NOMO-1 treated with dmso at 0.1 percent for 144 hours (cell line): ENCODE measurements around the gene DCLK3.
A peak's percentile ranks its signal among the peaks of the same experiment; 100 is the strongest.

Experiments
- DNase-seq: peaks from one replicate; lab custom pipeline; 2025; ENCODE audit not compliant: unreplicated experiment; lab: John Stamatoyannopoulos, UW

Gene DCLK3, protein sequence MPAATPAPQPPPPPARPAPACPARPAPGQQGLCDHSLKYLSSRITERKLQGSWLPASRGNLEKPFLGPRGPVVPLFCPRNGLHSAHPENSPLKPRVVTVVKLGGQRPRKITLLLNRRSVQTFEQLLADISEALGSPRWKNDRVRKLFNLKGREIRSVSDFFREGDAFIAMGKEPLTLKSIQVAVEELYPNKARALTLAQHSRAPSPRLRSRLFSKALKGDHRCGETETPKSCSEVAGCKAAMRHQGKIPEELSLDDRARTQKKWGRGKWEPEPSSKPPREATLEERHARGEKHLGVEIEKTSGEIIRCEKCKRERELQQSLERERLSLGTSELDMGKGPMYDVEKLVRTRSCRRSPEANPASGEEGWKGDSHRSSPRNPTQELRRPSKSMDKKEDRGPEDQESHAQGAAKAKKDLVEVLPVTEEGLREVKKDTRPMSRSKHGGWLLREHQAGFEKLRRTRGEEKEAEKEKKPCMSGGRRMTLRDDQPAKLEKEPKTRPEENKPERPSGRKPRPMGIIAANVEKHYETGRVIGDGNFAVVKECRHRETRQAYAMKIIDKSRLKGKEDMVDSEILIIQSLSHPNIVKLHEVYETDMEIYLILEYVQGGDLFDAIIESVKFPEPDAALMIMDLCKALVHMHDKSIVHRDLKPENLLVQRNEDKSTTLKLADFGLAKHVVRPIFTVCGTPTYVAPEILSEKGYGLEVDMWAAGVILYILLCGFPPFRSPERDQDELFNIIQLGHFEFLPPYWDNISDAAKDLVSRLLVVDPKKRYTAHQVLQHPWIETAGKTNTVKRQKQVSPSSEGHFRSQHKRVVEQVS

DNA sequence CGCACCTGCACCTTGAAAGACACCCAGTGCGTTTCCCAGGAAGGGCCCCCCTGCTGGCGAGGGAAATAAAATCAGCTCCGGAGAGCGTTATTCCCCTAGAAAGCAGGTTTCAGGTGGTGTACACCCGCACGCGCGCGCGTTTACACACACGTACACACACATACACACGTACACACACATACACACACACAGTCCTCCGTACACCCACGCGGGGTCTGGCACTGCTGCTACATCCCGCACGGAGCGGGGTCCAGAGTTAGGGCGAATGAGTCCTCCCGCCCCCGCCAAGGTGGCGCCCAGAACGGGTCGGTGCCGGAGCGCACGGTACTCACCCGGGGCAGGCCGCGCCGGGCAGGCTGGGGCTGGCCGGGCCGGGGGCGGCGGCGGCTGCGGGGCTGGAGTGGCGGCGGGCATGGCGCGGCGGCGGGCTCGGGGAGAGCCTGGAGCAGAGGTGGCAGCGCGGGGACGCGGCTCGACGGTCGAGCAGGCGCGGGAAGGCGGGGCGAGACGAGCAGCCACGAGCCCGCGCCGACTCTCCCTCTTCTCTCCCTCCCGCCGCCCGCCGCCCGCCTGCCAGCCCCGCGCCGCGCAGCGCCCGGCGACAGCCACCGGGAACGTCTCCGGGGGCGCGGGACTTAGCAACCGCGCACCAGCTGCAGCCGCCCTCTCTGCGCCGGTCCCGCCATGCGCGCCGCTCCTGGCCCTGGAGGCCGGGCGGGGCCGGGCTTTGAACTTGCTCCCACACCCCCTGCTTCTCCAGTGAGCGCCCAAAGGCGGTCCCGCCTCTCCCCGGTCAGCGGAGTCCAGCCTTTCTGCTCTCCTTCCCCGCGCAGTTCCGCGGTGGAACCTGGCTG is at the start of gene DCLK3:
DCLK3 (minus strand) TSS at position 704 of the 854 bp plus-strand sequence; CDS start at position 414, 290 bp downstream.
- DNase-seq = no peak

GRCh38 chr3:36813305-36813704 is 49.0 kb upstream of the DCLK3 start:
- no peak for DNase-seq

DNA sequence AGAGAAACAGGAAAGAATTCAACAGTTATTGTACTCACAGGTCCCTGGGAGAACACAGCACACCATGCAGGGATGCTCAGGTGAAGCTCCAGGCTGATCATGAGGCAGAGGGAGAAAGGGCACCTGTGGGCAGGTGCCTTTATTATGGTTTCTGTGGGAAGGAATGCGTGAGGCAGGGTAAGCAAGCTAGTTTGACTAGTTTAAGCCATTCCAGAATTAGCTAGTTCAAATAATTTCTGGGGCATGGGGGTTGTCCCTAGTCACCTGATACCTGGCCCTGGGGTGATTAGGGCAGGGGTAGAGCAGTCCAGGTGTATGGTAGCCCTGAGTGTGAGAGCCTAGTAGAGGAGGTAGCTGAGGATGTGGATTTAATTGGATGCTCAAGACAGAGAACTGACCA is 47.9 kb upstream of the DCLK3 start:
- DNase-seq = no peak

- DNase-seq = no peak
These were observed 47.4 kb upstream of the DCLK3 start for GRCh38 chr3:36811768-36812167.

GRCh38 chr3:36804295-36805055 is 40.1 kb upstream of the DCLK3 start:
- no peak for DNase-seq

DNA sequence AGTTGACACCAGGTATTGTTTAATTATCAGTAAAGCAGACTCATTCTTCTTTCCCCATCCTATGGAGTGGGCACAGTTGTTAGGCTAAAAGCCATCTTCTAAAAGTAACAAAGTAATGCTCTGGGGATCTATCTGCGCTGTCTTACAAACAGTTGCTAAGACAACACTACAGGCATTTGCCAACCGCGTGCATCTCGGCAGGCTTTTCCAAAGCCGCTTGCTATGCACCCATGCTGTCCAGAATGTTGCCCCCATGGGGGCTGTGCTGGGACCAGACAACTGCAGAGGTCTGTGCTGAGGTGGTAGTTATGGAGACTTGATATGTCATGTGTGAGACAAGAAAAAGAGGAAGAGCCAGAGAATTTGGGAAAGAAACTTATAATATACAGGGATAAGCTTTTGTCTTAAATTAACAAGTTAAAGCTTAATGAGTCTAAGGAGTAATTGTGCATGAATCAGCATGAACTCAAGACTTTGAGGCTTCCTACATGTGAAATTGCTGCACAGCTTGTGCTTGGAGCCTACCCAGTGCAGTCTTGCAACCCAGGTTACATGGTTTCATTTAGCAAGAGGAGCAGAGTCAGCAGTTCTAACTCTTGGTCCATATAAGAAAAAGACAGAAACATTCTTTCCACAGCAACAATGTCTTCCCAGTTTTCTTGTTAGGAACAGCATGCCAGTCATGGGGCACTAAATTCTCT is 38.9 kb upstream of the DCLK3 start:
- DNase-seq = no peak

- no peak for DNase-seq
These were observed 36.3 kb upstream of the DCLK3 start for GRCh38 chr3:36800533-36801116.

DNA sequence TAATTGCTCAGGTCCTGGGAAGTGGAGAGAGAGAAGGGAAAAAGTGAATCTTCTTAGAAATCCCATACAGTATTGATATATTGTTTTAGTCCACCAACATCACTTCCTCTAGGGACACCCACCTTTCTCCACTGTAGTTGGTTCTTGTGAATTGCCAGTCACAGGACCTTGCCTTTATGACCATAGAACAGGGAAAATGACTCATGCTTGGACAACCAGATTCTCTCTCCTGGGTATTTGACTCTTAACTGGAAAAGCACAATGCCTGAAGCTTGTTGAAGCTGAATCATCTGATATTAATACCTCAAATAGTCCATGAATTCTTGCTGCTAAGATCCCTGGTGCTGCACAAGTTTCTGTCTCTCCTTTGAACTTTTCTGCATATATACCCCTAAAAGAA is 32.5 kb upstream of the DCLK3 start:
- no peak for DNase-seq

GRCh38 chr3:36796161-36796560 is 31.8 kb upstream of the DCLK3 start:
- no peak for DNase-seq

DNA sequence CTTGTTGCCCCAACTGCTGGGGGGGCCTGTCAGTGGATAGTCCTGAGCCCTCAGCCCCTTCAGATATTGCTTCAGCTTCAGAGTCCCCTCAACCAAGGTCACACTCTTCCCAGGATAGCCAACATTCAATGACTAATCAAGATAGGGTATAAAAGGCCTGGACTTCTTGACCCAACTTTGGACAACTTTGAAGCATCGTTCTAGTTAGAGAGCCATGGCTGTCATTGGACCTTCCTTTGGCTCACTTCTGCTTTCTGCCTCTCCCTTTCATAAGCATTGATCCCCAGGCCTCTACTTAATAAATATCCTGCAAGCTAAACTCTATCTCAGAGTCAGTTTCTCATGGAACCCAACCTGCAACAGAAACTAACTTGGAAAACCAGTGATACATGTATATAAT is 31.3 kb upstream of the DCLK3 start:
- no peak for DNase-seq

- no peak for DNase-seq
These were observed 28.0 kb upstream of the DCLK3 start for GRCh38 chr3:36792342-36792741.

- no peak for DNase-seq
These were observed 26.4 kb upstream of the DCLK3 start for GRCh38 chr3:36790765-36791164.

DNA sequence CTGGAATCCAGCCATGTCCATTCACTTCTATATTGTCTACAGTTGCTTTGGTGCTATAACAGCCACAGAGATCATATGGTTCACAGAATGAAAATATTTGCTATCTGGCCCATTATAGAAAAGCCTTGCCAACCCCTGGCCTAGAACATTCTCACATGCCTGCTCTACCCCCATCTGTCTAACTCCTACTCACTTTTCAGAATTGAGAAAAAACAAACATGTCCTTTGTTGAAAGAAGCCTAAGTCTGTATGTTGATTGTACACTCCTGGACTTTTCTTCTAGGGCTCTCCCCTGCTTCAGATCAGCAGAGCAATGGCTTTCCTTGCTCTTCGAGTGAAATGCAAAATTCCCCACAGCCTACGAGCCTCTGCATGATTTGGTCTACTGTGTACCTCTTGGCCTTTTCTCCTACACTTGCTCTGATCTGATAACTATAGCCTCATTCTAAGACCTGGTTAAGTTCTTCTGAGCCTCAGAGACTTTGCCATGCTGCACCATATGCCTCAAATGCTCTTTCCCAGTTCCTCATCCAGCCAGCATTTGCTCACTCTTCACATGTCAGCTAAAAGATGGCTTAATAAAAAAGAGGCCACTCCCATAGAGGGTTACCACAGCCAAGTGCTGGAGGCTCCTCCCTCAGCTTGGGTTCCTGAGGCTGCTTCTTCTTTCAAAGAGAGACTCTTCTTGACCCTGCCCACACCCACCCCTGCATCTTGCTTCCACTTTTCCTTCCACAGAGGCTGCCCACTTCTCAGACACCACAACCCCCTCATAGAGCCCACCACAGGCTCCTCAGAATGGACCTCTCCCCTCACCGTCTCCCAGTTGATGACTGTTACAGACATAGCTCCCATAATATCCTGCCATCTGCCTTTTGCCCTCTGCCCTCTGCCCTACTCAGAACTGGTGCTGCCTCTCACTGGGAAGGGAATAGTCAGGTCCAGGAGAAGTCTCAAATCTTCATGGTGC is 22.9 kb upstream of the DCLK3 start:
- peak; percentile 74 for DNase-seq

GRCh38 chr3:36784138-36784635 is 19.8 kb upstream of the DCLK3 start:
- no peak for DNase-seq

DNA sequence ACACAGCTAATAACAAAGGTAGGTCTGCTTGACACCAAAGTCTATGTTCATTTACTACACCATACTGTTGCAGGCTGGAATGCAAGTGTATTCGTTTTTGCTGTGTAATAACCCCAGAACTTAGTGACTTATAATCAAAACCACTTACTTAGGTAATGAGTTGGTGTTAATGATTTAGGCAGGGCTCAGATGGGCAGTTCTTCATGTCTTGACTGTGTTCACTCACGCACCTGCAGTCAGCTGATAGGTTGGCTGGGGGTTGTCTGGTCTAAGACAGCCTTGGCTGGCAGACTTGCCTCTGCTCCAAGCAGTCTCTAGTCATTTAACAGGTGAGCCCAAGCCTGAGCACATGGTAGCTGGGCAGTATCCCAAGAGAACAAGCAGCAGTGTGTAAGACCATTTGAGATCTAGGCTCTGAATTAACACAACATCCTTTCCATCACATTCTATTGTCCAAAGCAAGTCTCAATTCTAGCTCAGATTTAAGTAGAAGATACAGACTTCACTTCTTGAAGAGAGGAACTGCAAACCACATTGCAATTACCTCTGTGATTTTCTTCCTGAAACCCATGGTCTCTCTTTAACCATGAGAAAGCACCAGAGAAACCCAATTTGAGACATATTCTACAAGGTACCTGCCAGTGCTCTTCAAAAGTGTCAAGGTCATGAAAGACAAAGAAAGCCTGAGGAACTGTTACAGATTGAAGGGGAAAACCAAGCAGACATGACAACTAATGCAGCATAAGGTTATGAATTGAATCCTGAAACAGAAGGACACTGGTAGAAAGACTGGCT is 13.3 kb upstream of the DCLK3 start:
- DNase-seq = no peak

- DNase-seq = peak; percentile 18
These were observed 12.1 kb upstream of the DCLK3 start for GRCh38 chr3:36776436-36776835.

GRCh38 chr3:36774052-36774451 is 9.7 kb upstream of the DCLK3 start:
- no peak for DNase-seq
